HEK293 (cell line): ENCODE results near the gene NMT2.

Experiments
- CTCF ChIA-PET: fragments of 350-600 bp; formaldehyde crosslinking; extraction: SDS; loops from one replicate; lab custom pipeline; 2021; ENCODE audit warnings: antibody characterized with exemption; lab: Yijun Ruan, JAX
- POLR2A ChIA-PET: fragments of 300-600 bp; formaldehyde crosslinking; extraction: SDS; loops from one replicate; lab custom pipeline; 2020; ENCODE audit warnings: antibody characterized with exemption, inconsistent platforms; lab: Yijun Ruan, JAX
- H3K27ac ChIP-seq: fragments of 200-500 bp; sonication (Bioruptor generic); 2 replicates; pipeline ENCODE4 v1.5.1; 2014; ENCODE audit warnings: low read depth, low read length, control low read depth, inconsistent platforms; ENCODE audit errors: extremely low read depth
- H3K36me3 ChIP-seq, 2 experiments: fragments of 200-500 bp in 1 of 2; sonication (Bioruptor generic) in 1 of 2; 1 replicate in 1 of 2; 2 replicates in 1 of 2; pipeline ENCODE4 v1.5.1; 2014 to 2017; ENCODE audit warnings: inconsistent platforms in 2 of 2, low read length in 2 of 2; ENCODE audit not compliant: control insufficient read depth in 2 of 2, insufficient read depth in 1 of 2
- H3K4me1 ChIP-seq: fragments of 200-500 bp; sonication (Bioruptor generic); 2 replicates; pipeline ENCODE4 v1.5.1; 2014; ENCODE audit warnings: mild to moderate bottlenecking, low read length, inconsistent platforms; ENCODE audit not compliant: control insufficient read depth, insufficient read depth
- H3K4me3 ChIP-seq: 2 replicates; pipeline ENCODE4 v1.5.1; 2011; ENCODE audit warnings: low read depth, mild to moderate bottlenecking, control low read depth, low read length, moderate library complexity
- H3K9me3 ChIP-seq: fragments of 200-500 bp; sonication (Bioruptor generic); 2 replicates; pipeline ENCODE4 v1.5.1; 2014; ENCODE audit warnings: low read depth, low read length, inconsistent platforms; ENCODE audit not compliant: control insufficient read depth, insufficient read depth
- EGR2 ChIP-seq: fragments of 450-650 bp; formaldehyde crosslinking; IDR thresholded peaks from 2 replicates; pipeline ENCODE4 v1.5.1; 2016; ENCODE audit warnings: low read depth, missing biosample characterization, missing genetic modification characterization
- GLI4 ChIP-seq: fragments of 450-650 bp; formaldehyde crosslinking; IDR thresholded peaks from 2 replicates; pipeline ENCODE4 v1.5.1; 2016; ENCODE audit warnings: missing biosample characterization, missing genetic modification characterization
- KLF10 ChIP-seq: fragments of 450-650 bp; IDR thresholded peaks from 2 replicates; pipeline ENCODE4 v1.5.1; 2018; ENCODE audit warnings: missing biosample characterization, mild to moderate bottlenecking, missing genetic modification characterization
- KLF16 ChIP-seq: fragments of 450-650 bp; formaldehyde crosslinking; IDR thresholded peaks from 2 replicates; pipeline ENCODE4 v1.5.1; 2017; ENCODE audit warnings: missing biosample characterization, missing genetic modification characterization
- PRDM1 ChIP-seq: fragments of 450-650 bp; formaldehyde crosslinking; IDR thresholded peaks from 2 replicates; pipeline ENCODE4; 2016; ENCODE audit warnings: missing biosample characterization, missing genetic modification characterization
- REPIN1 ChIP-seq: fragments of 450-650 bp; formaldehyde crosslinking; IDR thresholded peaks from 2 replicates; pipeline ENCODE4 v1.5.1; 2017; ENCODE audit warnings: missing biosample characterization, missing genetic modification characterization, low read depth
- SALL2 ChIP-seq: fragments of 450-650 bp; formaldehyde crosslinking; IDR thresholded peaks from 2 replicates; pipeline ENCODE4 v1.5.0; 2017; ENCODE audit warnings: missing biosample characterization, mild to moderate bottlenecking, missing genetic modification characterization, borderline replicate concordance
- SP3 ChIP-seq: fragments of 450-650 bp; formaldehyde crosslinking; IDR thresholded peaks from 2 replicates; pipeline ENCODE4 v1.5.1; 2016; ENCODE audit warnings: missing biosample characterization, missing genetic modification characterization
- ZBTB8A ChIP-seq: fragments of 450-650 bp; formaldehyde crosslinking; IDR thresholded peaks from 2 replicates; pipeline ENCODE4 v1.5.1; 2016; ENCODE audit warnings: missing biosample characterization, missing genetic modification characterization
- ZNF114 ChIP-seq: fragments of 450-650 bp; formaldehyde crosslinking; IDR thresholded peaks from 2 replicates; pipeline ENCODE4 v1.5.0; 2017; ENCODE audit warnings: missing biosample characterization, missing genetic modification characterization
- ZNF157 ChIP-seq: fragments of 450-650 bp; formaldehyde crosslinking; IDR thresholded peaks from 2 replicates; pipeline ENCODE4 v1.5.1; 2016; ENCODE audit warnings: missing biosample characterization, missing genetic modification characterization
- ZNF184 ChIP-seq: fragments of 450-650 bp; IDR thresholded peaks from 2 replicates; pipeline ENCODE4 v1.5.1; 2018; ENCODE audit warnings: missing biosample characterization, mild to moderate bottlenecking, missing genetic modification characterization
- ZNF19 ChIP-seq: fragments of 450-650 bp; formaldehyde crosslinking; IDR thresholded peaks from 2 replicates; pipeline ENCODE4; 2016; ENCODE audit warnings: missing biosample characterization, missing genetic modification characterization, low read depth
- ZNF248 ChIP-seq: fragments of 450-650 bp; formaldehyde crosslinking; IDR thresholded peaks from 2 replicates; pipeline ENCODE4 v1.5.1; 2017; ENCODE audit warnings: missing biosample characterization, missing genetic modification characterization
- ZNF350 ChIP-seq: fragments of 450-650 bp; formaldehyde crosslinking; IDR thresholded peaks from 2 replicates; pipeline ENCODE4 v1.5.0; 2017; ENCODE audit warnings: missing biosample characterization, mild to moderate bottlenecking, missing genetic modification characterization
- ZNF366 ChIP-seq: fragments of 450-650 bp; formaldehyde crosslinking; conservative IDR thresholded peaks from 2 replicates; pipeline ENCODE4 v1.5.1; 2016; ENCODE audit warnings: missing biosample characterization, missing genetic modification characterization
- ZNF404 ChIP-seq: fragments of 450-650 bp; formaldehyde crosslinking; IDR thresholded peaks from 2 replicates; pipeline ENCODE4 v1.5.1; 2017; ENCODE audit warnings: missing biosample characterization, missing genetic modification characterization
- ZNF48 ChIP-seq: fragments of 450-650 bp; formaldehyde crosslinking; IDR thresholded peaks from 2 replicates; pipeline ENCODE4 v1.5.1; 2016; ENCODE audit warnings: missing biosample characterization, missing genetic modification characterization
- ZNF530 ChIP-seq: fragments of 450-650 bp; formaldehyde crosslinking; IDR thresholded peaks from 2 replicates; pipeline ENCODE4 v1.5.1; 2016; ENCODE audit warnings: low read depth, missing biosample characterization, missing genetic modification characterization
- ZNF555 ChIP-seq: fragments of 450-650 bp; formaldehyde crosslinking; conservative IDR thresholded peaks from 2 replicates; pipeline ENCODE4 v1.5.1; 2017; ENCODE audit warnings: missing biosample characterization, mild to moderate bottlenecking, missing genetic modification characterization, inconsistent platforms
- ZNF560 ChIP-seq: fragments of 450-650 bp; formaldehyde crosslinking; IDR thresholded peaks from 2 replicates; pipeline ENCODE4 v1.5.1; 2017; ENCODE audit warnings: missing biosample characterization, missing genetic modification characterization, borderline replicate concordance
- ZNF654 ChIP-seq: fragments of 450-650 bp; formaldehyde crosslinking; IDR thresholded peaks from 2 replicates; pipeline ENCODE4 v1.5.1; 2016; ENCODE audit warnings: low read depth, missing biosample characterization, missing genetic modification characterization
- ZNF660 ChIP-seq: fragments of 450-650 bp; IDR thresholded peaks from 2 replicates; pipeline ENCODE4 v1.5.1; 2018; ENCODE audit warnings: missing biosample characterization, mild to moderate bottlenecking, missing genetic modification characterization
- ZSCAN16 ChIP-seq: fragments of 450-650 bp; formaldehyde crosslinking; IDR thresholded peaks from 2 replicates; pipeline ENCODE4 v1.5.1; 2016; ENCODE audit warnings: missing biosample characterization, missing genetic modification characterization
- TF ChIP-seq, protein P1 (sequence below): fragments of 450-650 bp; formaldehyde crosslinking; conservative IDR thresholded peaks from 2 replicates; pipeline ENCODE4 v1.5.1; 2016; ENCODE audit warnings: low read depth, missing biosample characterization, missing genetic modification characterization
- TF ChIP-seq, protein P2 (sequence below): fragments of 450-650 bp; formaldehyde crosslinking; IDR thresholded peaks from 2 replicates; pipeline ENCODE4 v1.5.1; 2017; ENCODE audit warnings: missing biosample characterization, missing genetic modification characterization
- TF ChIP-seq, protein P3 (sequence below): fragments of 450-650 bp; formaldehyde crosslinking; IDR thresholded peaks from 2 replicates; pipeline ENCODE4 v1.5.1; 2017; ENCODE audit warnings: missing biosample characterization, missing genetic modification characterization
- TF ChIP-seq, protein P4 (sequence below): fragments of 450-650 bp; formaldehyde crosslinking; IDR thresholded peaks from 2 replicates; pipeline ENCODE4 v1.5.1; 2017; ENCODE audit warnings: missing biosample characterization, missing genetic modification characterization

Gene NMT2

DNA sequence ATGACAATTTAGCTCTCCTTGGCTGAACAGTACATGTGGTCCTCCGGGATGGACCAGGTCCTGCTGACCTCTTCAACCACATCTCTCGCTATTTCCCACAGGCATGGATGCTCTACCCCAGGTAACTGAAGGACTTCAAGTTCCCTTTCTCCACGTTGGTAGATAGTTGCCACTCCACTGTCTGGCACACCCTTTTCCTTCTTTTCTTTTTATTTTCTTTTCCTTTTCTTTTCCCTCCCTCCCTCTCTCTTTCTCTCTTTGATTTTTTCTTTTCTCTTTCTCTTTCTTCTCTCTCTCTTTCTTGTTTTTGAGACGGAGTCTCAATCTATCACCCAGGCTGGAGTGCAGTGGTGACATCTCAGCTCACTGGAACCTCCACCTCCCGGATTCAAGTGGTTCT lies 77.1 kb downstream of the NMT2 start:
- no peaks in the 10 kb centered on the region for H3K36me3 ChIP-seq
- TF ChIP-seq ZNF366 (peak; percentile 54; the same call in 1 of the 2 replicates), PRDM1 (tag by site-specific recombination) (peak; percentile 73)
- TF ChIP-seq, protein P1, sequence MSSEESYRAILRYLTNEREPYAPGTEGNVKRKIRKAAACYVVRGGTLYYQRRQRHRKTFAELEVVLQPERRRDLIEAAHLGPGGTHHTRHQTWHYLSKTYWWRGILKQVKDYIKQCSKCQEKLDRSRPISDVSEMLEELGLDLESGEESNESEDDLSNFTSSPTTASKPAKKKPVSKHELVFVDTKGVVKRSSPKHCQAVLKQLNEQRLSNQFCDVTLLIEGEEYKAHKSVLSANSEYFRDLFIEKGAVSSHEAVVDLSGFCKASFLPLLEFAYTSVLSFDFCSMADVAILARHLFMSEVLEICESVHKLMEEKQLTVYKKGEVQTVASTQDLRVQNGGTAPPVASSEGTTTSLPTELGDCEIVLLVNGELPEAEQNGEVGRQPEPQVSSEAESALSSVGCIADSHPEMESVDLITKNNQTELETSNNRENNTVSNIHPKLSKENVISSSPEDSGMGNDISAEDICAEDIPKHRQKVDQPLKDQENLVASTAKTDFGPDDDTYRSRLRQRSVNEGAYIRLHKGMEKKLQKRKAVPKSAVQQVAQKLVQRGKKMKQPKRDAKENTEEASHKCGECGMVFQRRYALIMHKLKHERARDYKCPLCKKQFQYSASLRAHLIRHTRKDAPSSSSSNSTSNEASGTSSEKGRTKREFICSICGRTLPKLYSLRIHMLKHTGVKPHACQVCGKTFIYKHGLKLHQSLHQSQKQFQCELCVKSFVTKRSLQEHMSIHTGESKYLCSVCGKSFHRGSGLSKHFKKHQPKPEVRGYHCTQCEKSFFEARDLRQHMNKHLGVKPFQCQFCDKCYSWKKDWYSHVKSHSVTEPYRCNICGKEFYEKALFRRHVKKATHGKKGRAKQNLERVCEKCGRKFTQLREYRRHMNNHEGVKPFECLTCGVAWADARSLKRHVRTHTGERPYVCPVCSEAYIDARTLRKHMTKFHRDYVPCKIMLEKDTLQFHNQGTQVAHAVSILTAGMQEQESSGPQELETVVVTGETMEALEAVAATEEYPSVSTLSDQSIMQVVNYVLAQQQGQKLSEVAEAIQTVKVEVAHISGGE (tag by site-specific recombination), result no peak
- no peak overlapping the region for H3K4me3 ChIP-seq
- H3K4me1 ChIP-seq, result no peaks in the 10 kb centered on the region
- H3K27ac ChIP-seq, result no peak overlapping the region
- CTCF ChIA-PET, result interaction anchor here (0.7 kb wide), 1 partner anchor 1558 kb away, joined by 3 read pairs; no protein-coding TSS in a partner anchor
- no peaks in the 10 kb centered on the region for H3K9me3 ChIP-seq
- POLR2A ChIA-PET, result no interaction called here

DNA sequence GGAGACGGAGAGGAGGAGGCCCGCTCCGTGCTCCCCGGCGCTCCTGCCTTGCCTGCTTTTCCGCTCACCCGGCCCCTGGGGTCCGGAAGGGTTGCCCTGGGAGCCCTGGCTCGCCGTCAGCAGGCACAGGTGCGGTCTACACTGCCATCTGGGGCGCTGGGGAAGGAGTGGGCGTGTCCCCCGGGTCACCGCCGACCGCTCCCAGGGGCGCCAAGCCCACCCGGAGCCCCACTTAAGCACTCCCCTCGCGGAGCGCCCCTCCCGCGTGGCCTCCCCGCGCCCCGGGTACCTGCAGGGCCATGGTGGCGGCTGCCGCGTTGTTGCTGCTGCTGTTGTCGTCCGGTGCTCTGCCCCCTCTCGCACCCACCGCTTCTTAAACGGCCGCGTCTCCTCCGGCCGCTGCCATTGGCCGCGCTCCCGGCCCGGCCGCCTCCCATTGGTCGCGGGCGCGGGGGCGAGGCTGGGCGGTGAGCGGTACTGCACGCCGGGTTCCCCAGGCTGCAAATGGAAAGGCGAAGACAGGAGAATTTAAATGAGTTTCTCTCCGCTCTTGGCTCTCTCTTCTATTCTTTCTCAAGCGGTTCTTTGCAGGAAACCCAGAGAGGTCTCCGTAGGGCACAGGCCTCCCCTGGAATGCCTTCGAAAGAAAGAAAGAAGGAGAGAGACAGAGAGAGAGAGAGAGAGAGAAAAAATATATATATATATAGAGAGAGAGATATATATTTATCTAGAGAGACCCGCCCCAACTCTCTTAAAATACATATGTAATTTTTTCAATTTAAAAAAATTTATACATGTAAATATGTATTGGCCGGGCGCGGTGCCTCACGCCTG lies 79.8 kb downstream of the NMT2 start, which contains the start of gene ACBD7:
Gene ACBD7 (minus strand): TSS at position 349 of the 834 bp plus-strand sequence. CDS start 48 bp downstream, at position 301.
- POLR2A ChIA-PET, result no interaction called here
- TF ChIP-seq ZNF19 (tag by site-specific recombination) (no peak), ZNF654 (tag by site-specific recombination) (no peak), ZNF350 (tag by site-specific recombination) (no peak), KLF10 (tag by site-specific recombination) (peak; percentile 83), ZNF530 (tag by site-specific recombination) (no peak), ZNF248 (tag by site-specific recombination) (no peak), SP3 (peak; percentile 69), ZNF184 (tag by site-specific recombination) (no peak), REPIN1 (no peak; the same call in 1 of the 2 replicates), ZBTB8A (peak; percentile 76), ZNF404 (tag by site-specific recombination) (no peak), KLF16 (tag by site-specific recombination) (peak; percentile 95), ZNF48 (tag by site-specific recombination) (no peak), ZNF114 (tag by site-specific recombination) (no peak), GLI4 (tag by site-specific recombination) (no peak), SALL2 (no peak), ZNF157 (tag by site-specific recombination) (no peak), EGR2 (tag by site-specific recombination) (peak; percentile 75), ZNF660 (tag by site-specific recombination) (peak; percentile 33; the same call in 1 of the 2 replicates), ZSCAN16 (tag by site-specific recombination) (no peak), ZNF555 (tag by site-specific recombination) (no peak), ZNF560 (no peak)
- TF ChIP-seq, protein P2, sequence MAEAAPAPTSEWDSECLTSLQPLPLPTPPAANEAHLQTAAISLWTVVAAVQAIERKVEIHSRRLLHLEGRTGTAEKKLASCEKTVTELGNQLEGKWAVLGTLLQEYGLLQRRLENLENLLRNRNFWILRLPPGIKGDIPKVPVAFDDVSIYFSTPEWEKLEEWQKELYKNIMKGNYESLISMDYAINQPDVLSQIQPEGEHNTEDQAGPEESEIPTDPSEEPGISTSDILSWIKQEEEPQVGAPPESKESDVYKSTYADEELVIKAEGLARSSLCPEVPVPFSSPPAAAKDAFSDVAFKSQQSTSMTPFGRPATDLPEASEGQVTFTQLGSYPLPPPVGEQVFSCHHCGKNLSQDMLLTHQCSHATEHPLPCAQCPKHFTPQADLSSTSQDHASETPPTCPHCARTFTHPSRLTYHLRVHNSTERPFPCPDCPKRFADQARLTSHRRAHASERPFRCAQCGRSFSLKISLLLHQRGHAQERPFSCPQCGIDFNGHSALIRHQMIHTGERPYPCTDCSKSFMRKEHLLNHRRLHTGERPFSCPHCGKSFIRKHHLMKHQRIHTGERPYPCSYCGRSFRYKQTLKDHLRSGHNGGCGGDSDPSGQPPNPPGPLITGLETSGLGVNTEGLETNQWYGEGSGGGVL, result peak; percentile 85
- TF ChIP-seq, protein P3, sequence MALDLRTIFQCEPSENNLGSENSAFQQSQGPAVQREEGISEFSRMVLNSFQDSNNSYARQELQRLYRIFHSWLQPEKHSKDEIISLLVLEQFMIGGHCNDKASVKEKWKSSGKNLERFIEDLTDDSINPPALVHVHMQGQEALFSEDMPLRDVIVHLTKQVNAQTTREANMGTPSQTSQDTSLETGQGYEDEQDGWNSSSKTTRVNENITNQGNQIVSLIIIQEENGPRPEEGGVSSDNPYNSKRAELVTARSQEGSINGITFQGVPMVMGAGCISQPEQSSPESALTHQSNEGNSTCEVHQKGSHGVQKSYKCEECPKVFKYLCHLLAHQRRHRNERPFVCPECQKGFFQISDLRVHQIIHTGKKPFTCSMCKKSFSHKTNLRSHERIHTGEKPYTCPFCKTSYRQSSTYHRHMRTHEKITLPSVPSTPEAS (tag by site-specific recombination), result no peak
- TF ChIP-seq, protein P4, sequence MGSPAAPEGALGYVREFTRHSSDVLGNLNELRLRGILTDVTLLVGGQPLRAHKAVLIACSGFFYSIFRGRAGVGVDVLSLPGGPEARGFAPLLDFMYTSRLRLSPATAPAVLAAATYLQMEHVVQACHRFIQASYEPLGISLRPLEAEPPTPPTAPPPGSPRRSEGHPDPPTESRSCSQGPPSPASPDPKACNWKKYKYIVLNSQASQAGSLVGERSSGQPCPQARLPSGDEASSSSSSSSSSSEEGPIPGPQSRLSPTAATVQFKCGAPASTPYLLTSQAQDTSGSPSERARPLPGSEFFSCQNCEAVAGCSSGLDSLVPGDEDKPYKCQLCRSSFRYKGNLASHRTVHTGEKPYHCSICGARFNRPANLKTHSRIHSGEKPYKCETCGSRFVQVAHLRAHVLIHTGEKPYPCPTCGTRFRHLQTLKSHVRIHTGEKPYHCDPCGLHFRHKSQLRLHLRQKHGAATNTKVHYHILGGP (tag by site-specific recombination), result no peak

More for the DNA sequence above, 79.8 kb downstream of the NMT2 start, which contains the start of gene ACBD7:
- H3K9me3 ChIP-seq, result no peaks in the 10 kb centered on the region
- H3K4me3 ChIP-seq, result peak within 1 kb of the TSS; percentile 58
- CTCF ChIA-PET, result no interaction called here
- no peaks in the 10 kb centered on the region for H3K36me3 ChIP-seq
- peak within 1 kb of the TSS; percentile 64; the same call in 1 of the 2 replicates for H3K27ac ChIP-seq
- no peaks in the 10 kb centered on the region for H3K4me1 ChIP-seq
